Astrocyte of the cerebellum (primary cell): ENCODE data around the gene RFFL.

Experiments
- DNase-seq: peaks from one replicate; pipeline ENCODE4 v3.0.0-alpha.2; 2011; ENCODE audit warnings: low read depth
- H3K4me3 ChIP-seq: 2 replicates; pipeline ENCODE4 v1.5.1; 2011; ENCODE audit warnings: mild to moderate bottlenecking, low read depth, low read length, moderate library complexity
- CTCF ChIP-seq: IDR thresholded peaks from 2 replicates; pipeline ENCODE4 v1.5.1; 2012; ENCODE audit warnings: low read length, low read depth, moderate library complexity, mild to moderate bottlenecking; ENCODE audit errors: missing control alignments
- in situ Hi-C: cut with HindIII; loops from 2 replicates; pipeline ENCODE4 v1.10.0; 2017; ENCODE audit warnings: low sequenced_read_pairs

The RFFL gene

GRCh38 chr17:35057332-35057915 is 6.1 kb downstream of the RFFL start:
- H3K4me3 ChIP-seq, result no peak overlapping the region
- in situ Hi-C loops, result no loop called here
- TF ChIP-seq CTCF, result no peak
- DNase-seq, result no peak

GRCh38 chr17:35056013-35056412 is 7.5 kb downstream of the RFFL start:
- in situ Hi-C loops, result no loop called here
- no peak for DNase-seq
- H3K4me3 ChIP-seq, result no peak overlapping the region
- no peak for TF ChIP-seq CTCF

- H3K4me3 ChIP-seq, result no peak overlapping the region
- no peak for DNase-seq
- no peak for TF ChIP-seq CTCF
- in situ Hi-C loops, result loop anchor here (5.0 kb wide), 1 partner anchor 41 kb away; no protein-coding TSS in a partner anchor
Observed at GRCh38 chr17:35053204-35053603, 10.3 kb downstream of the RFFL start.

- DNase-seq, result no peak
- in situ Hi-C loops, result loop anchor here (5.0 kb wide), 1 partner anchor 40 kb away; no protein-coding TSS in a partner anchor
- H3K4me3 ChIP-seq, result no peak overlapping the region
- TF ChIP-seq CTCF, result no peak
Observed at GRCh38 chr17:35052780-35053179, 10.7 kb downstream of the RFFL start.

GRCh38 chr17:35052241-35052610 is 11.3 kb downstream of the RFFL start:
- no peak for TF ChIP-seq CTCF
- in situ Hi-C loops, result loop anchor here (5.0 kb wide), 1 partner anchor 40 kb away; no protein-coding TSS in a partner anchor
- H3K4me3 ChIP-seq, result no peak overlapping the region
- DNase-seq, result no peak

- in situ Hi-C loops, result loop anchor here (5.0 kb wide), 1 partner anchor 39 kb away; no protein-coding TSS in a partner anchor
- H3K4me3 ChIP-seq, result no peak overlapping the region
- TF ChIP-seq CTCF, result no peak
- peak; percentile 75 for DNase-seq
Observed at GRCh38 chr17:35051579-35052240, 11.8 kb downstream of the RFFL start.
